ENCODE measurements around the gene ADAM8. TPM values are rescaled to one million over a fixed set of nuclear protein-coding genes. Genes with fewer than 3 reads are reported as not detected.

Gene ADAM8
- polyA plus RNA-seq, 12 donors = 0.85 to 5.7 (median 1.5) TPM; not detected in 2

GRCh38 chr10:133213641-133214467 is 62.8 kb downstream of the ADAM8 start:
- no peak for DNase-seq

DNA sequence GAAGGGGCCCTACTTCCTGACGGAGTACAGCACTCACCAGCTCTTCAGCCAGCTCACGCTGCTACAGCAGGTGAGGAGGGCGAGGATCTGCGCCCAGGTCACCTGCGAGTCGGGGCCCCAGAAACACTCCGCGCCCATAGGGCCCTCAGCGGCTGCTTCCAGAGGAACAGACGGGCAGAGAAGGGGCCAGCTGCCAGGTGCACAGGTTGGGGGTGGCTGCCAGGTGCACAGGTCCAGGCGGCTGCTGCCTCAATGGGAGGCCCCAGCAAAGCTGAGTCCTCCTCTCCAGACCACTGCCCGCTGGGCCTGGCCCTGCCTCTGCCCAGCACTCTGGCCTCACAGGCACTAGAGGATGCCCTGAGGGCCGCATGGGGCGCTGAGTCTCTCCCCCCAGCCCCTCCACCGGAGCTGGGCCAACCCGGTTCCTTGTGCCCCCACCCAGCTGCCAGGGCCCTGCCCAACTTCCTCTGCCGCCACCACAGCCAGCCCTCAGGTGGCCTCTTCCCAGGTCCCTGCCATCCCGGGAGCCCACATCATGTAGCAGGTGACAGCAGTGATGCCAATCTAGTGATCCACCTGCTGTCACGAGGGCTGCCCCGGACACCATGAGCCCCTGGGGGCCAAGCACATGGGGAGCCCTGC is 63.7 kb downstream of the ADAM8 start:
- no peak for DNase-seq

Other genes with a start within 250 kb of the ADAM8 start
- gene ADGRA1, start 188.9 kb downstream of the ADAM8 start, polyA plus RNA-seq (ENCODE audit: insufficient read length in 12 of 12) = 1 to 10 TPM in 11 of 12 donors, not detected in 1; 1.4 to 5.0 (median 2.6) TPM
- 10 to 100 TPM in 1 of 12 donors, 1 to 10 TPM in 10, not detected in 1; 1.8 to 10.1 (median 5.3) TPM for gene KNDC1, start 116.6 kb downstream of the ADAM8 start, polyA plus RNA-seq (ENCODE audit: insufficient read length in 12 of 12)
- not detected for gene UTF1, start 46.7 kb downstream of the ADAM8 start, polyA plus RNA-seq (ENCODE audit: insufficient read length in 12 of 12)
- under 1 TPM in 10 of 12 donors, not detected in 2; 0.15 to 0.43 (median 0.19) TPM for gene VENTX, start 39.0 kb downstream of the ADAM8 start, polyA plus RNA-seq (ENCODE audit: insufficient read length in 12 of 12)
- 10 to 100 TPM in 11 of 12 donors, not detected in 1; 29.5 to 47.3 (median 37.7) TPM for gene TUBGCP2, start 32.0 kb upstream of the ADAM8 start, polyA plus RNA-seq (ENCODE audit: insufficient read length in 12 of 12)
- gene ZNF511, start 32.0 kb upstream of the ADAM8 start, polyA plus RNA-seq (ENCODE audit: insufficient read length in 12 of 12) = 10 to 100 TPM in 11 of 12 donors, not detected in 1; 26.1 to 39.7 (median 32.2) TPM
- under 1 TPM in 1 of 12 donors, not detected in 11; 0.41 TPM for gene CALY, start 60.0 kb upstream of the ADAM8 start, polyA plus RNA-seq (ENCODE audit: insufficient read length in 12 of 12)
- 10 to 100 TPM in 1 of 12 donors, under 1 TPM in 5, not detected in 6; 0.12 to 24.5 (median 0.43) TPM for gene PRAP1, start 70.5 kb upstream of the ADAM8 start, polyA plus RNA-seq (ENCODE audit: insufficient read length in 12 of 12)
- 1 to 10 TPM in 10 of 12 donors, not detected in 2; 3.7 to 7.6 (median 4.7) TPM for gene FUOM, start 81.2 kb upstream of the ADAM8 start, polyA plus RNA-seq (ENCODE audit: insufficient read length in 12 of 12)
- gene ECHS1, start 96.5 kb upstream of the ADAM8 start, polyA plus RNA-seq (ENCODE audit: insufficient read length in 12 of 12) = 100 to 1,000 TPM in 9 of 12 donors, 10 to 100 TPM in 2, not detected in 1; 62.5 to 133 (median 117) TPM
- gene PAOX, start 102.4 kb upstream of the ADAM8 start, polyA plus RNA-seq (ENCODE audit: insufficient read length in 12 of 12) = 1 to 10 TPM in 10 of 12 donors, not detected in 2; 2.5 to 4.5 (median 3.6) TPM
- gene MTG1, start 117.3 kb upstream of the ADAM8 start, polyA plus RNA-seq (ENCODE audit: insufficient read length in 12 of 12) = 10 to 100 TPM in 11 of 12 donors, not detected in 1; 29.2 to 54.2 (median 40.3) TPM
- gene SPRN, start 147.8 kb upstream of the ADAM8 start, polyA plus RNA-seq (ENCODE audit: insufficient read length in 12 of 12) = 1 to 10 TPM in 11 of 12 donors, not detected in 1; 2.6 to 4.6 (median 3.6) TPM
- gene SCART1, start 177.1 kb upstream of the ADAM8 start, polyA plus RNA-seq (ENCODE audit: insufficient read length in 12 of 12) = 1 to 10 TPM in 5 of 12 donors, under 1 TPM in 5, not detected in 2; 0.58 to 1.7 (median 1.0) TPM